GM18508 (cell line): Measurements from ENCODE around the gene SLC23A1.

Experiments
- ATAC-seq: cut with Tn5 transposase; IDR thresholded peaks from one replicate; pipeline ENCODE4 v1.9.1; 2021; ENCODE audit warnings: moderate number of reproducible peaks; ENCODE audit not compliant: insufficient read depth, unreplicated experiment

SLC23A1 gene

DNA sequence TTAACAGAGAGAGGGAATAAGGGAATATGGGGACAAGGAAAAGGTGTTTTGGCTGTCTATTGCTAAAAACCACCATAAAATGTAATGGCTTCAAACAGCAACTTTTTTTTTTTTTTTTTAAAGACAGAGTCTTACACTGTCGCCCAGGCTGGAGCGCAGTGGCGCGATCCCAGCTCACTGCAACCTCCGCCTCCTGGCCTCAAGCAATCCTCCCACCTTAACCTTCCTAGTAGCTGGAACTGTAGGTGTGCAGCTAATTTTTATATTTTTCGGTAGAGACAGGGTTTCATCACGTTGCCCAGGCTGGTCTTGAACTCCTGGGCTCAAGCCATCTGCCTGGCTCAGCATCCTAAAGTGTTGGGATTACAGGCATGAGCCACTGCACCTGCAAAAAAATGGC is 25.1 kb upstream of the SLC23A1 start:
- no peak for ATAC-seq

DNA sequence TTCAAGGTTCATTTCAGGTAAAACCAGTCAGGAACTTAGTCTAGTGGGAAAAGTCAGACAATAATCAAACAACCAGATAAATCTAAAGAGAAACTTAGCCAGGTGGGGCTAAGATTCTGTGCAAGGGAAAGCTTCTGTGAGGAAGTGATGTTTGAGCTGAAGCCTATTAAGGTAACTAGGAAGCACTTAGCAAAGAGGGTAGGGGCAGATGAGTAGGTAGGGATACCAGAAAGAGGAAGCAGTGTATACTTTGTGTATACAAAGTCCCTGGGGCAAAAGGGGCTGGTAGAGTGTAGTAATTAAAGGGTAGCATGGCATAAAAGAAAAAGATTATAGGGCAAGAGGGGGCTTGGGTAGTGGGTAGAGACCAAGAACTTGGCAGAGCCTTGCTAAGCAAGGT is 24.4 kb upstream of the SLC23A1 start:
- no peak for ATAC-seq

DNA sequence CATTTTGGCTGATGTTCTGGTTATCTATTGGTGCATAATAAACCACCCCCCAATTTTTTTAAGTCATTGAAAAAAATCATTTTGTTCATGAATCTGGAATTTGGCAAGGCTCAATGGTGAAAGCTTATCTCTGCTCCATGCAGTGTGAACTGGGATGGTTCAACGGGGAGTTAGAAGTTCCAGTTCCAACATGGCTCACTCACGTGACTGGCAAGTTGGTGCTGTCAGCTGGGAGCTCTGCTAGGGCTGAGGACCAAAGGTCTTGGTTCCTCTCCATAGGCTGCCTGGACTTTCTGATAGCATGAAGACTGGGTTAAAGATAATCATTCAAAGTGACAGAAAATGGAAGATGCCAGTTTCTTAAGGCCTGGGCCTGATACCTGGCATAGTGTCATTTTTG is 23.9 kb upstream of the SLC23A1 start:
- no peak for ATAC-seq

DNA sequence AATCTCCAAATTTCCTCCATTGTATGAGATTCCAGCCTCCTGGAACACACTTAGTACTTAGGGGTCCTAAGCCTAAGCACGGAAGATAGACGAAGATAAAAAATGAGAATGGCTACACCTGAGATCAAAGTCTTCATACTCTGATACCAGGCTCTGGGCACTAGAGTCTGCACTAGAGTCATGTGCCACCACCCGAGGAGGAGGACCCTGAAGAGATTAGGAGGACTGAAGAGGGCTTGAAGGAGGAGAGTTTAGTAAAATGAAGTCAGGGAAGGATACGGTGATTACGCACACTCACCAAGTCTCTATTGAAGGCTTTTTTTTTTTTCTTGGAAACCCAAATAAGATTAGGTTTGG is 21.4 kb upstream of the SLC23A1 start:
- ATAC-seq = no peak

DNA sequence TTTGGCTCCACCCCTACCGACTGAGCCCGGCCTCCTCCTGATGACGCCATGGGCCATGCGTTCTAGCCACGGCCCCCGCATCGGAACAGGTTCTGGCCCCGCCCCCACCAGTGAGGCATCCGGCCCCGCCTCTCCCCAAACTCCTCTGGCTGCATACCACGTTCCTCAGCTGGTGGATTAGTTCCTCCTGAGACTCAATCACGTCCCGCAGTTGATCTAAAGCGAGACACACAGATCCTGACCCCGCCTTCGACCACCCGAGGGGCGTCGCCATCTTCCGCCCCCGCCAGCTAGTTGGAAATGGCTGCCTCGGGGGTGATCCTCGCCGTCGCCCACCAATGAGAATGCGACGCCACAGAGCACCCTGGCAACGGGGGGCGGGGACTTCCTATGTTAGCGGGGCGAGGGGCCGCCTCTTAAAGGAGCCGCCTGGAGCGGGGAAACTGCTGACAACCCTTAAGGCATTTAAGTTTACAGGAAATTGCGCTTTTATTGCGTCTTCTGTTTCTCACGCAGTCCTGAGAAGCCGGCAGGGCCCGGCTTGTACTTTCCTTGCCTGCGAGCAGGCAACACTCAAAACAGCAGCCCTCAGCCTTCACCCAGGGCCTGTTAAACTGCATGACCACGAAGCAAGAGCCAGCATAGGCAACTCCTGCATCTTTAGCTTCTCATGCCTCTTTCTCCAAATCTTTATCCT is 20.8 kb upstream of the SLC23A1 start, which contains the start of gene SPATA24:
Gene SPATA24, minus strand, starts transcription at position 303 of the 697 bp plus-strand sequence. Its CDS starts 29 bp downstream, at position 274.
- peak; percentile 64 for ATAC-seq

DNA sequence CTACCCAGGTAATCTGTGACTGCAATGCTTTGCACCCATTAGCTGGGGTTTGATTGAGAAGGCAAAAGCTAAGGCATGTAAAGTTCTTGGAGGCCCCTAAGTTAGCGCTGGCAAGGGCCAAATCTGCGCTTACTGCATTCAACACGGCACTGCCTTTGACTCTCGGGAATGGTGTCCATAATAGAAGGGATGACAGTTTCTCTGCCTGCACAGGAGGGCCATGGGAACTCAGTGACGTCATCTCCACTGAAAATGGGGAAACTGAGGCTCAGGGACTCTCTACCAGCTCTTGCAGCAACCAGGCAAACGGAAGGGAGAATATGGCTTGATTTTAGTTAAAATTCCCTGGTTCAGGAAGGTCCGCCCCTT is 20.3 kb upstream of the SLC23A1 start:
- no peak for ATAC-seq

DNA sequence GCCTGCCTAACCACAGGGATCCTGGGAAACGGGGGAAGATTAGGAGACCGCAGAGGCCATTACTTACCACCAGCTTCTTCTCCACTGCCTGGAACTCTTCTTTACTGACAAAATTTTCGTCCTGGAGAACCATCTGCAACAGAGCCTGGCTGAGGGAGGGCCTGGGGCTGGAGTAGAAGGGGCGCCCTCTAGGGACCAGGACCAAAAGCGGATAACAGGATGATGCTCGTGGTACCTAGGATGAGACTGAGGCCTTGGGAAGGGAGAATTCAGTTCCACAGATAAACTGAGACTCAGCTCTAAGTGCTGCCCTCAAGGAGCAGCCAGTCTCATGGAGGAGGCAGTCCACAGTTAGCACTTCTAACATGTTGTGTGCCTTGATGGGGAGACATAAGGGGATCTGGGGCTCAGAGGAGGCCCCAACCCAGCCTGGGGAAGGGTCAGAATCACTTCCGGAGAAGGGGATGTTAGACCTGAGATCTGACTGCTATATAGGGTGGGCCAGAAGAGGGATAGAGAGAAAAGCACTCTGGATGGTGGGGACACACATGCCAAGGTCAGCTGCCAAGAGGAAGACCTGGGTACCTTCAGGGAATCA is 19.6 kb upstream of the SLC23A1 start:
- no peak for ATAC-seq

DNA sequence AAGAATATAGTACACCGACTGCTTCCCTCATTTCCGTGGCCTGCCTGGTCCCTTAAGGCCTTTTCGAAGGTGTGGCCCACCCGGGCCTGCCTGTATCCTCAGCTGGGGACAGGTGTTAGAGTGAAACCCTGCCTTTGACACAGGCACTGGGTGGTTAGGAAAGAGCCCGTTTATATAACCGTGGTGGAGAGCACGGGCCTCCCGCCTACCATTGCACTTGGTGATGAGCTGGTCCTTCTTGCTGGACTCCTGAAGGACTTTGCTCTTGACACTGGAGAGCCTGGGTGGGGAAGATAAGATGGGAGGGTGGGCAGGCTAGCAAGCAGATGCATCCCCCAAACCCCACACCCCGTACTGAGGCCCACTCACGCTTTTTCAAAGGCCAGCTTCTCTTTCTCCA is 18.4 kb upstream of the SLC23A1 start:
- ATAC-seq = no peak

DNA sequence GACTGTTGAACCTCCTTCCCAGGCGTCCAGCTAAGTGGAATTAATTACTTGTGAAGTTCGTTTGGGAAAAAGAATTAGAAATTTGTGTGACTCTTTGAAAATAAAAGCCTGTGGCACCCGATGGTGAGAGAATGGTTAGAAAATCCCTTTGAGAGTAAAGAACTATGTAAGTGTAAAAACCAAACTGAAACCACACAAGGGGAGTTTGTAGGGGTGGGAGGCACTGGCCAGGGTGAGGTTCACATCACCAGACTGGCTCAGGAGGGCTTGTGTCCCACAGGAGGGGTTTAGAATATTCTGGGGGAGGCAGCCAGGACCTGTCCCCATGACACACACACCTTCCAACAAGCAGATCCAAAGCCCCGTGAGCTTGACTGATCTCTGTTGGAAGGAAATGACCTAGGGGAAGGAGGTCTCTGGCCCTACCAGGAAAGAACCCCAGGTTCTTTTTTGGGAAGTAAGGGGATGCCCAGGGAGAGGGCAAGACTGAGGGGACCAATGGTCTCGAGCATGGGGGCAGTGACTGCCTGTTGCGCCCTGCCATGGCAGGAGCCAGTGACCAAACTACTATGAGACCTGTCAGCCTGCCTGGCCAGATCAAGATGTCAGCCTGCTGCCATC is 16.5 kb upstream of the SLC23A1 start:
- ATAC-seq = no peak

DNA sequence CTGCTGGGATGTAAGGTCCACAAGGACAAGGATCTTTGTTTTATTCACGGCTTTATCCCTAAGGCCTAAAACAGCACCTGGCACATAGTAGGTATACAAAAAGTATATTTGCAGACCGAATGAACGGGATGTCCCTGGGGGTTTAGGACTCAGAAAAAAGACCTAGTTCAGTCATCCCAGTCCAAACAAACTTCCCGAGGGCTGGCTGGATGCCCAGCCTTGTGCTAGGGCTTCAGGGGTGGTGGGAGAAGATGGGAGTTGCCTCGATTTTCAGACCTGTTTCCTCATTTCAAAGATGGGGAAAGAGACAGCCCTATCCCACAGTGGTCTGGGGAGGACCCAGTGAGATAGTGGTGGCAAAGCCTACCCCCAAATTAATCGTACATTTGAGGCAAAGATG is 14.8 kb upstream of the SLC23A1 start:
- ATAC-seq = no peak

DNA sequence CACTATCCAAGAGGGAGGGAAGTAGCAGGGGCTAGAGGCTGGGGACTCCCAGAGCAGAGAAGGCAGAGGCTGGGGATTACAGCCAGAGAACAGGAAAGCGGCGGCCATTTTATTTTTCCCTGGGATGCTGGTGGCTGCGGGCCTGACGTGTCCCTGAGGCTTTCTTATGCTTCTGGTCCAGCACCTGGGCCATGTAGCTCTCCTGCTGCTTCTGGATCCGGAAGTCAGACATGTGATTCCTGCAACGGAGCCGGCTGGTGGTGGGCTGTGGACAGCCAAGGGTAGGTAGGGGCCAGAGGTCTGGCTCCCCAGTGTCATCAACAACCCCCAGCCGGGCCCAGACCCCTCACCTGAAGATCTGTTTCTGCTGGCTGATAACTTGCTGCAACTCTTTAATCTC is 13.6 kb upstream of the SLC23A1 start:
- ATAC-seq = no peak

DNA sequence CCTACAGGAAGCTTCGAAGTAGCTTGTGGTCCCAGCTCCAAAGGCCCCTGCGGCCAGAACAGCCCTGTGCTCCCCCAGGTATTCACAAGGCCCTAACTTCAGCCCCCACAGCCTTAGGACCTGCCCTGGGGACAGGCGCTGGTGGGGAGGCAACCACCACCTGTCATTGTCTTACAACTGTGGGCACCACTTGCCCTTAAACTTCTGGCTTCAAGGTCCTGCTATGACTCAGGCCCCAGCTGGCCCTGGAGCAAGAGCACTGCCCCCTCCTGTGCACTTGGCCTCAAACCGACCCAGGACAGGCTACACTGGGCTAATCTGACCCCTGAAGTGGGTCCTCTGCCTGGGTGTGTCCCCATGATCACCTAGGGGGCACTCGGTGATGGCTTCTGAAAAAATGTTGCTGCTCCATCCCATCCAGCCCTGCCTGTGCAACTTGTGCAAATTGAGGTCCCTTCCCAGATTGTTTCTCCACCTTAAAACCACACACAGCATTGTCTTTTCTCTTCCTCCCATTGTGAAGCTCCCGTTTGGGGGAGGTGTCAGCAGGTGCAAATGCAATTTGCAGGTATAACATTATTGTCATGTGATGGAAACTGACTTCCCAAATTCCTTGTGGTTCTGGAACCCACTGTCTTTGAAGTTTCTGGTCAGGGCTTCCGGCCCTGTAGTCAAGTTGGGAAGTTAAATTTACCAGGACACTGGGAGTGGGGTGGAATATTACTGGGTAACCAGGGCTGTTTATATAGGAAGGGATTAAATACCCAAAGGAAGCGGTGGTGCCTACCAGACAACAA is 12.9 kb upstream of the SLC23A1 start:
- no peak for ATAC-seq

DNA sequence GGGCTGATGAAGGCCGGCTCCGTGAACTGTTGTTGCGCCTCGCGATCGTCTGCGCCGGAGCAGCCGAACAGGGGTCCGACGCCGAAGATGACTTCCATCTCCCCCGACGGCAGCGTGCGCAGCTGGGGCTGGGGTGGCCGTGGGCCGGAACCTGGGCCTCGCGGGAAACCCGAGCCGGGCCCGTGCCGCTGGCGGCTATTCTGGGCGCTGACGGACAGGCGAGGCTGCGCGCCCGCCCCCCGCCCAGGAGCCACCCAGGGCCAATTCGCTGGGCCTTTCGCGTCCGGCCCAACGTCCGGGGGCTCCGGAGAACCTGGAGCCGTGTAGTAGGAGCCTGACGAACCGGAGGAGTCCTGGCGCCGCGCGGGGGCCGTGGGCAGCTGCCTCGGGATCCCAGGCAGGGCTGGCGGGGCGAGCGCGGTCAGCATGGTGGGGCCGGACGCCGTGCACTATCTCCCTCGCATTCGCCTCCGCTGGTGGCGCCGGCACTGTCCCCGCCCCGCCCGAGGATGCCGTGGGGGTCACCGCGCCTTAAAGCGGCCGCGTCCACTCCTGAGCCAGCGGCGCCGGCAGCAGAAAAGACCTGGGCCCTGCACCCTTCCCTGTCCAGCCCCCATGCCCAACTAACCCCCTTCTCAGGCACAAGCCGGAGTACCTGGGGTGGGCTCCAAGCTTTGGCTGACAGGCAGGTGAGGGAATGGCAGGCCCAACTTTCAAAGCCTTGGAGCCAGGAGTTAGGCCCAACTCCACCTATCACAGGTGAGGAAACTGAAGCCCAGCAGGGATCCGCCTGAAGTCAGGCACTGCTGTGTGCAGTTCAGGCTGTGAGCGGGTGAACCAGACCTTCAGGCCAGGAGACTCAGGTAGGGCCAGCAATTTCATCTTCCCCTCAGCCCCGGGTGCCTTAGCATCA is 11.8 kb upstream of the SLC23A1 start, which contains the start of gene PROB1:
Gene PROB1, minus strand, starts transcription at position 451 of the 913 bp plus-strand sequence. Its CDS starts 23 bp downstream, at position 428.
- ATAC-seq = no peak

DNA sequence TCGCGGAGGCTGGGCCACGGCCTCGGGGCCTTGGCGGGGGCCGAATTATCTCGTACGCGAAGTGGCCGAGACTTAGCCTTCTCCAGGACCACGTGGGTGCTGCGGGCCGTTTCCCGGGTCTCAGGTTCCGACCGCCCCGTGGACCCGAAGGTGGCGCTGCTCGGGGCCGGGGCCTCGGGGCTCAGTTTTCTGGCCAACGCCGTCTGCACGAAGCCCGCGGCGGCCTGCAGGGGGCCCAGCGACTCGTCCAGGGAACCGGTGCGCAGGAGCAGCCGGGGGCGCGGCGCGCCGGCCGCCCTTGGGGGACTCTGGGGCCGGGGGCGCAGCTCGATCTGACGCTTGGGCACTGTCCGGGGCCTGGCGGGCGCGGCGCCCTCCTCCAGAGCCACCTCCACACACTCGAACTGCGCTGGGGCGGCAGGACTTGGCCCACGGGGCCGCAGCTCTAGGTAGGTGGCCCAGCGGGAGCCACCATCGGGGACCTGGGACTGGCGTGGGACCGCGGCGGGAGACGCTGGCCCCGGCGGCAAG is 11.1 kb upstream of the SLC23A1 start:
- ATAC-seq = no peak

DNA sequence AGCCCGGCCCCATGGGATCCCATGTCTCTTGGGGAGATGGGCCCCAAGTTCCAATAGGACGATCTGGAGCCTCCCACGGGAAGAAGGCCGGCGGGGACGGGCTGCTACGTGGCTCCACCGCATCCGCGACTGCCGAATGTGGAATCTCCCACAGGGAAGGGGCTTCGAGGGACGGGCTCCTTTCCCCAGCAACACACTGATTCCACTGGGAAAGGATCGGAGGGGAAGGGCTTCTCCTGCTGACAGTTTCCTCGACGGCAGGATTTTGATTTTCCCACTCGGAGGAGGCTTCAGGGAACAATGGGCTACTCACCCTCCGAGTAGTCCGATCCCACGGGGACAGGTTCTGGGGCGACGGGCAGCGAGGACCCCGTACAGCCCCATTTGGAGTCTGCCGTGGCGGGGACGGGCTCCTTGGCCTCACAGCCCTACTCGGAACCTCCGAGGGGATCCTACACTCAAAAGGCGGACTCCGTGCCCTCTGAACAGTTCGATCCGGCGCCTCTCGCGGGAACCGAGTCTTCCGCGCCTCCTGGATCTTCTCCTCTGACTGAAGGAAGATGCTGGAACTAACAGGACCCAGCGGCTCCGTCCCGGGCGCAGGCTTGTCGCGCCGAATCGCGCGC is 10.5 kb upstream of the SLC23A1 start:
- ATAC-seq = no peak

DNA sequence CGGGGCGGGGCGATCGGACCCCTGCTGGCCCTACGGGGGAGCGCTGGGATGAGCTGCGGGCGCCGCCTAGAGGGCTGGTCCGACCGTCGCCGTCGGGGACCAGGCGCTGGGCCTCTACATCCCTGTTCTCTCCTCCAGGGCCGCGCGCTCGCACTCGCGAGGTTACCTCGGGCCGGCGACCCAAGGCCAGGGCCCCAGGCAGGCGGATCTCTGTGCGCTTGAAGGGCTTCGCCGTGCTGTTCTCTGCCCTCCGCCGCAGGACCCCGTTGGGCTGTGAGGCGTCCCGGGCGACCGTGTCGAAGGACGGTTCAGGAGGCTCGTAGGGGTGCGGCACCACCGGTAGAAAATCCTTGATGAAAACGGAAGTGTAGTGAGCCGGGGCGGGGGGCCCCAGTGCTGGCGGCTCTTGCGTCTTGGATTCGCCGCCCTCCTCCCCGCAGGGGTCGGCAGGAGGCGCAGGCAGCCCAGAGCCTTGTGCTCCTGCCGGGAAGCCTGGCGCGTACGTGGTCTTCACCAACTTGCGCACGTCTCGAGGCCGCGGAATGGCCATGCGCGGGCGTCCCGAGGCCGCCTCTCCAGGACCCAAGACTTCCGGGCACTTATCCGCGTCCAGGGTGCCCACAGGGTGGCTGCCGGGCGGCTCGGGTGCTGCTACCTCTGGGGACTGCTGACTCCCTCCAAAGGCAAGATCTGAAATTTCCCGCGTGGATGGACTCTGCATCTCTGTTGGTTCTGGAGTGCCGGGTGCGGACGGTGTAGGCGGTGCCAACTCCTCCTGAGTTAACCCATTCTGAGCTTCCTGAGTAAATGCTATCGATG is 9.8 kb upstream of the SLC23A1 start:
- ATAC-seq = peak; percentile 39

DNA sequence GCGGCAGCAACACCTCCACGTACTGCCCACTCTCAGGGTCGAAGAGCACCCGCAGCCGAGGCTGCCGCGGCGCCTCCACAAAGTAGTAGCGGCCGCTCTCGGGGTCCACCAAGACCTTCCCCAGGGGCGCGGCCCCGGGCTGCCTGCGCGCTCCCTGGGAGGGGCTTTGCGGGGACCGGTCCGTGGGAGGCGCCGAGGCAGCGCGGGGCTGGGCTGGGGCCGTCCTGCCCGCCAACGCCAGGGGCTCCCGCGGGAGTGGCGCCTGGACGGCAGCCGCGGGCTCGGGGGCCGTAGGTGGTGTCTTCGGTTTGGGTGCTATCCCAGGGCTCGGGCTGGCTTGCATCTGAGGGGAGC is 9.2 kb upstream of the SLC23A1 start:
- ATAC-seq = no peak

DNA sequence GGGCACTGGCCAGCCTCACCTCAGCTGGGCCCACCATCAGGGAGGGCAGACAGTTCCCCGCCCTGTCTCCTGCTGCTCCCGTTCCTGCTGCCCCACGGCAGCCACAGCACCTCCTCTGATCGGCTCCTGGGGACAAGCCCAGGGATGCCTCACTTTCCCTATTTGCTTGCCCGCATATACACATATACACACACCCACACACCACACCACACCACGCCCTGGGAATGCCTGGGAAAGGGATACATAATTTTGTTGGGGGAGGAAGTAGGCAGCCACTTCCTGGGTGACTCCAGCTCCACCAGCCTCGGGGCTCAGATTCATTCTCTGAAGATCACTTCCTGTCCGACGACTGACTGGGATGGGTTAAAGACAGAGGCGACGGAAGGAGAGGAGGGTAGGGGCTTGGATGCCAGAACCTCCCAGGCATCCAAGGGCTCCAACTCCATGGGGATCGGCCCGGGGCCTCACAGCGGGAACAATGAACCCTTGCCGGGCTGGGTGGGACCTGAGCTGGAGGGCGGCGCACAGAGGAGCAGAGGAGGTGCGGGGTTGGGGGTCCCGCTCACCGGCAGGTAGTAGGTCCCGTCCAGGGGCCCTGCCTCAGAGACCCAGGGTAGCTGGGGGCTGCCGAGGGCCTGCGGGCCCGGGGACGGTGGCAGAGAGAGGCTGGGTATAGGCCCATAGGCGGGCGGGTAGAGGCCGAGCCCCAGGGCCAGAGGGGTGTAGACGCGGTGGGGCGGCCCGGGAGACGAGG is 8.7 kb upstream of the SLC23A1 start:
- no peak for ATAC-seq
